BLaER1 (cell line): ENCODE measurements around the gene ENTHD1.
"Not testable (repeated sequence)": the region's sequence is repeated elsewhere in the genome, so short reads cannot be mapped to it uniquely, and the experiment has no call there.

ENCODE experiments used
- H3K27ac ChIP-seq: shearing (Covaris generic); formaldehyde crosslinking; 2 replicates; pipeline ENCODE4 v1.8.1; 2022
- H3K27me3 ChIP-seq: shearing (Covaris generic); formaldehyde crosslinking; 2 replicates; pipeline ENCODE4 v1.8.1; 2022
- H3K36me3 ChIP-seq: shearing (Covaris generic); formaldehyde crosslinking; 2 replicates; pipeline ENCODE4 v1.8.1; 2022
- H3K4me1 ChIP-seq: shearing (Covaris generic); formaldehyde crosslinking; 2 replicates; pipeline ENCODE4 v1.8.1; 2022
- H3K4me2 ChIP-seq: shearing (Covaris generic); formaldehyde crosslinking; 2 replicates; pipeline ENCODE4 v1.8.1; 2022
- H3K4me3 ChIP-seq: shearing (Covaris generic); formaldehyde crosslinking; 2 replicates; pipeline ENCODE4 v1.8.1; 2022
- H3K9ac ChIP-seq: shearing (Covaris generic); formaldehyde crosslinking; 2 replicates; pipeline ENCODE4 v1.8.1; 2022
- H3K9me3 ChIP-seq: shearing (Covaris generic); formaldehyde crosslinking; 2 replicates; pipeline ENCODE4 v1.8.1; 2022
- H4K20me1 ChIP-seq: shearing (Covaris generic); formaldehyde crosslinking; 2 replicates; pipeline ENCODE4 v1.8.1; 2022
- Cebpa-rat ChIP-seq: shearing (Covaris generic); IDR thresholded peaks from 2 replicates; pipeline ENCODE4 v1.8.1; 2022

ENTHD1 gene

DNA sequence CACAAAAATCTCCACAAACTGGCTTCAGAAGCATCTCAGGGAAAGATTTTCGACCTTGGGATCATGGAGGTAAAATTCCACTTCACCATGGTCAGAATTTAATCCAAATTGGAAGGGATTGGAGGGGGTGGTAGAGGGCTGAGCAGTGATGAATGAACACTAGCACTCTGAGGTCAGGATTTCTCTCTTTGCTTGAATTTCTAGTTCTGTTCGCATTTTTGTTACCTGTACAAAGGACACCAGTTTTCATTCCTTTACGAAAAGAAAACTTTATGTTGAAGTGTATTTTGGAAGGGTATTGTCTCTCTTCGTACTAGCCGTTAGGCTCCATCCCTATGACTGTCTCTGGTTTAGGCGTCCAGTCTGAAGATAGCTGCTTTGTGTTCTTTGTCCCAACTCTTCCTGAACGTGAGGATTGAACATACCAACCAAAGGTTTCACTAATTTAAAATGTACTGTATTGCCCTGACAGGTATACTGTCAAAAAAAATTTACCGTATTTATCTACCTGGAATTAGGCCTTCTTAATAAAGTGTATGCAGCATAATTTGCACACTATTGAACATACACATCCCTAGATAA, 8.1 kb upstream of the ENTHD1 start:
- no peak for TF ChIP-seq Cebpa-rat
- Histone ChIP-seq H3K9me3 (no peaks in the 10 kb centered on the region), H3K9ac (no peak overlapping the region), H3K4me2 (peak overlapping the region; percentile 69), H4K20me1 (no peaks in the 10 kb centered on the region), H3K36me3 (no peaks in the 10 kb centered on the region), H3K4me1 (peaks cover 43% of the 10 kb centered on the region), H3K4me3 (no peak overlapping the region), H3K27ac (no peak overlapping the region), H3K27me3 (no peaks in the 10 kb centered on the region)

DNA sequence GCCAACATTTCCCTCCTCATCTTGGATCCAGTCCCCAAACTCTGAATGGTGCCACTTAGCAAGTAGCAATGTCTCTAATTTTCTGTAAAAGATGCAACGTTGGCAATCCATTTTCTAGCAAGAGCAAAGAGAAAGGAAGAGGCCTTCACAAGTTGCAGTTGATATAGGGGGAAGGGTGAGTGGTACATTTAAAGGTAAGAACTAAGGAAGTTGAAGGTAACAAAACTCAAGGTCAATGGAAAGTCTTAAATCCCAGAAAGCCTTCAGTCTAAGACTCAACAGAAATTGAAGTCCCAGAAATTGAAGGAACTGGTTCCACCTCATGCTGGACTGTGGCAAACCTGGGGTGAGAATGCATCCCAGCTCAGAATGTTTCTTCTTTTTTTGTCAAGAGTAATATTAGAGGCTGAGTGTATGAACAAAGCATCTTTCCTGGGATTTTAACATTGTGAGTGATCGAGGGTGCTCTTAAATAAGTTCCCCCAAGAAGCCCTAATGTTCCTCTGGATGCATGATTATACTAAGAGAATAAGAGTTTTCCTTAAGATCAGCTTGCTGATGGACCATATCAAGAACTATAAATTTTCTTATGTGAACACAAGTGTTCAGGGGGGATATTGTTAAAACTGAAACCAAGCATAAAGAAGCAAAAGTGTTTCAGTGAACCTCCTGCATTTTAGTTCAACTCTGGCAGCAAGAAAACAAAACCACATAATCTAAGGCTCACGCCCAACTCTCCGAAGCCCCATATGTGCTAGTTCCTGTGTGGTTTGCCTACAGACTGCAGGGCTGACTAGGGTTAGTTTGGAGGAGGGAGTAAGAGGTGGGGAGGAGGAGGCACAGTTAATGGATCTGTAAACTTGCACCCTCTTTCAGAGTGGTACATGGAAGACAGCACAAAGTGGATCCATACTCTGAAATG, 7.0 kb upstream of the ENTHD1 start, which contains the start of gene GRAP2:
Gene GRAP2 (plus strand): TSS at position 779 of the 922 bp plus-strand sequence. CDS start 46,023 bp downstream, outside the sequence.
- no peak within 1 kb of the TSS; the same call in 1 of the 2 replicates for H3K9ac ChIP-seq
- H3K4me3 ChIP-seq = no peak within 1 kb of the TSS
- H3K4me2 ChIP-seq = peak within 1 kb of the TSS; percentile 69
- no peaks in the 10 kb centered on the region for H4K20me1 ChIP-seq
- H3K4me1 ChIP-seq = peaks cover 43% of the 10 kb centered on the region
- peak within 1 kb of the TSS; percentile 6; the same call in 1 of the 2 replicates for H3K27ac ChIP-seq
- H3K27me3 ChIP-seq = no peaks in the 10 kb centered on the region
- H3K9me3 ChIP-seq = no peaks in the 10 kb centered on the region
- no peak for TF ChIP-seq Cebpa-rat
- no peaks in the 10 kb centered on the region for H3K36me3 ChIP-seq

DNA sequence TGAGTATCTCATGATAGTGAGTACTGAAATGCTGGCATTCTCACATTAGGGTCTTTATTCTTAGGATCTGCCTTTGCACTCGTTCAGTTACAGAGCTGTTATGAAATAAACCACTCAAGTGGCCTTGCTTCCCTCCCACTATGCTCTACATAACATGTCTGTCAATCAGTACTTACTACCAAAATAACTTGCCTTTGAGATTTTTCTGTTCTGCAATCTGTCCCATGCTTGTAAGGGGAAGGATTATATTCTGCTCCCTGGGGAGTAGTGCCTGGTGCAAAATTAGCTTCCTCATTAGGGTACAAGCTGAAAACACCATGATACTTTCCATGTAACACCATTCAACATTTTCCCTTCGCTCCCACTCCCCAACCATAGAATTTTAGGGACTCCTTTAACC, 5.4 kb upstream of the ENTHD1 start:
- H3K27ac ChIP-seq = peak overlapping the region; percentile 51; the same call in 1 of the 2 replicates
- no peaks in the 10 kb centered on the region for H3K36me3 ChIP-seq
- H3K4me2 ChIP-seq = peak overlapping the region; percentile 69
- TF ChIP-seq Cebpa-rat = no peak
- H3K4me3 ChIP-seq = no peak overlapping the region; the same call in 1 of the 2 replicates
- no peaks in the 10 kb centered on the region for H3K9me3 ChIP-seq
- H3K27me3 ChIP-seq = no peaks in the 10 kb centered on the region
- H3K9ac ChIP-seq = no peak overlapping the region
- peaks cover 43% of the 10 kb centered on the region for H3K4me1 ChIP-seq
- H4K20me1 ChIP-seq = no peaks in the 10 kb centered on the region

DNA sequence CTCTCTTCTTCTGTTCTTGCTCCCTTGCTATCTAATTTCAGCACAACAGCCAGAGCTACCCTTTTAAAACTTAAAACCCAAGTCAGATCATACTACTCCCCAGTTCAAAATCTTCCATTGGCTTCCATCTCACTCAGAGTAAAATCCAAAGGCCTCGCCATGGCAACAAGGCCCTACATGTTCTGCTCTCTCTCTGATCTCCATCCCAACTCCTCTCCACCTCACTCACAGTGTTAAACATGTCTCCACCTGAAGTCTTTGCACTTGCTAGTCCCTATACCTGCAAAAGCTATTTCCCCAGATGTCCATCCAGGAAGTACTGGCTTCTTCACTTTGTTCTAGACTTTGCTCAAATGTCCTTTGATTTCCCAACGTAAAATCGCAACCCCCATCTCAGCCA, 4.3 kb upstream of the ENTHD1 start:
- Histone ChIP-seq H3K36me3 (no peaks in the 10 kb centered on the region), H3K9me3 (no peaks in the 10 kb centered on the region), H3K27me3 (no peaks in the 10 kb centered on the region), H3K9ac (no peak overlapping the region), H3K4me1 (peaks cover 43% of the 10 kb centered on the region), H4K20me1 (no peaks in the 10 kb centered on the region), H3K4me3 (no peak overlapping the region), H3K27ac (no peak overlapping the region), H3K4me2 (peak overlapping the region; percentile 69)
- TF ChIP-seq Cebpa-rat = no peak

DNA sequence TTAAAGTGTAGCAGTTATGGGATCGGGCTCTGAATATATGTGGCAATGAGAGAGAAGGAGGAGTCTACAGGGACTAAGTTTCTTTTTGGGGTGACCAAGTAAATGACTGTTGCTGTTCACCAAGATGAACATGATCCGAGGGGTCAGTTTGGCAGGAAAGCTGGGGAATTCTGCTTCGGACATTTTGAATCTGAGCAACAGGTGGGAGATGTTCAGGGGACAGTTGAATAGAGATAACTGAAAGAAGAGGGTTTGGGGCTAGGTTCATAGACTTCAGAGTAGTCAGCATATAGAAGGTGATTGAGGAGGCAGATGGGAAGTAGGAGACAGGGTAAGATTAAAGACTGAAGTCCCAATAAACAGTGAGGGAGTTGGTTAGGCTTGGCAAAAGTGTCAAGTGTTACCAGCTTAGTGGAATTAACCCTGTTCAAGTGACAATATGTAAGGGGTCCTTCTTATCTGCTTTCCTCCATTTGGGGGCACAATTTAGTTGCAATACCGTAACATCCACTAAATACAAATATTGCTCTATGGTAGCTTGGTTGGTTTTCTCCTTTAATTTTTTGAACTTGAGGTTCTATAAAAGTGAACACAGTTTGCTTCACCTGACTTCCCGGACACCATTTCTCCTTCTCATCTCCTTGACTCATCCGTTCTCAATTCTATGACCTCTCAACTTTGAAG, 2.9 kb upstream of the ENTHD1 start:
- Histone ChIP-seq H4K20me1 (no peaks in the 10 kb centered on the region), H3K4me1 (peaks cover 46% of the 10 kb centered on the region), H3K4me3 (no peak overlapping the region), H3K36me3 (no peaks in the 10 kb centered on the region), H3K27me3 (no peaks in the 10 kb centered on the region), H3K4me2 (no peak overlapping the region), H3K9ac (no peak overlapping the region), H3K9me3 (no peaks in the 10 kb centered on the region), H3K27ac (no peak overlapping the region)
- TF ChIP-seq Cebpa-rat = no peak

DNA sequence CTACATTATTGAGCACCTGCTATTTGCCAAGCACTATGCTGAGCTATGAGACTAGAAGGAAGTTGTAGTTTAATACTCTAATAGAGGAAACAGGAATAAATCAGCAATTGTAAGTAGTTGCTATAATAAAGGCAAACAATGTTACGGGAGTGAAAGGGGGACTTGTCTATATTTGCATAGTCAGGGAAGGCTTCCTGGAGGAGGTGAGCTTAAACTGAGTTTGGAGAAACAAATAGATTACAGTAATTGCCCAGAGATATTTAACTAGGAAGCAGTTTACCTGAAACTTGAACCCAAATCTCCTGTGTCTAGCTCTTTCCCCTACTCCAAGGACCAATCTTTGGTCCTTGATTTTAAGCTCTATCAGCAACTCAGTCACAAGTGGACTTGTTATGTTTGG, 2.1 kb upstream of the ENTHD1 start:
- H3K4me2 ChIP-seq = no peak overlapping the region
- peaks cover 38% of the 10 kb centered on the region for H3K4me1 ChIP-seq
- no peaks in the 10 kb centered on the region for H4K20me1 ChIP-seq
- H3K27me3 ChIP-seq = no peaks in the 10 kb centered on the region
- no peaks in the 10 kb centered on the region for H3K36me3 ChIP-seq
- TF ChIP-seq Cebpa-rat = no peak
- H3K4me3 ChIP-seq = no peak overlapping the region
- H3K9ac ChIP-seq = no peak overlapping the region
- H3K9me3 ChIP-seq = no peaks in the 10 kb centered on the region
- H3K27ac ChIP-seq = no peak overlapping the region

DNA sequence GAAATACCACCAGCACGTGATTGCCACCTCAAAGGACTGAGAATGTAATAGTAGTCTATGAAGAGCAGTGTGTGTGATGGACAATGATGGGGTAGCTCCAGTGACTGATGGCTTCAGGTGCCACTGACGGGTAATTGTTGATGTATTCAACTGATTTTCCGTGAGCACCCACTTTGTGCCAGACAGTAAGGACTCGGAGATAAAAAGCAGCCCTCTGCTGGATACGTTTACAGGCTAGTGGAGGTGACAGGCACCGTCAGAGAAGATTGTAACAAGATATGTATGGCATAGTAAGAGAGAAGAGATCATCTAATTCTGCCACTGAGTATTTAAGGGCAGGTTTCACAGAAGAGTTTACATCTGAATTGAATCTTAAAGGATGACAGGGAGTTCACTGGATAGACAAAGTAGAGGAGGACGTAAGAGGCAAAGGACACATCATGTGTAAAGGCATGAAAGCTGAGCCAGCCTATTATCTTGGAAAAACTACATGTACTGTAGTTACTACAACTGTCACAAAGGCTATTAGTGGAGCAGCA, 1.1 kb upstream of the ENTHD1 start:
- no peaks in the 10 kb centered on the region for H4K20me1 ChIP-seq
- H3K27me3 ChIP-seq = no peaks in the 10 kb centered on the region
- peaks cover 27% of the 10 kb centered on the region for H3K4me1 ChIP-seq
- TF ChIP-seq Cebpa-rat = no peak
- H3K27ac ChIP-seq = no peak overlapping the region
- H3K4me3 ChIP-seq = no peak overlapping the region
- no peak overlapping the region for H3K9ac ChIP-seq
- H3K36me3 ChIP-seq = no peaks in the 10 kb centered on the region
- H3K4me2 ChIP-seq = no peak overlapping the region
- no peaks in the 10 kb centered on the region for H3K9me3 ChIP-seq

DNA sequence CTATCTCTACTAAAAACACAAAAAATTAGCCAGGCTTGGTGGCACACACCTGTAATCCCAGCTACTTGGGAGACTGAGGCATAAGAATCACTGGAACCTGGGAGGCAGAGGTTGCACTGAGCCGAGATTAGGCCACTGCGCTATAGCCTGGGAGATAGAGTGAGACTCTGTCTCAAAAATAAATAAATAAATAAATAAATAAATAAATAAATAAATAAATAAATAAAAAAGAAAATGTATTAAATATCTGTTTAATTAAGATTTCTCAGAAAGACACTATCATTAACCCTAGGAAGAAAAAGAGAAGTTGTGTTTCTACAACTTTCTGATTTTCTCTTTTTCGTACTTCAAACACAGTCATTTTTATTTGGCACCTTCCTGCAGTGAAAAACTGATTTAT, 3.6 kb downstream of the ENTHD1 start:
- not testable (repeated sequence) for H3K9me3 ChIP-seq, H3K27ac ChIP-seq, H3K4me1 ChIP-seq, H3K27me3 ChIP-seq, H3K4me3 ChIP-seq, H4K20me1 ChIP-seq, H3K4me2 ChIP-seq, H3K36me3 ChIP-seq, H3K9ac ChIP-seq

DNA sequence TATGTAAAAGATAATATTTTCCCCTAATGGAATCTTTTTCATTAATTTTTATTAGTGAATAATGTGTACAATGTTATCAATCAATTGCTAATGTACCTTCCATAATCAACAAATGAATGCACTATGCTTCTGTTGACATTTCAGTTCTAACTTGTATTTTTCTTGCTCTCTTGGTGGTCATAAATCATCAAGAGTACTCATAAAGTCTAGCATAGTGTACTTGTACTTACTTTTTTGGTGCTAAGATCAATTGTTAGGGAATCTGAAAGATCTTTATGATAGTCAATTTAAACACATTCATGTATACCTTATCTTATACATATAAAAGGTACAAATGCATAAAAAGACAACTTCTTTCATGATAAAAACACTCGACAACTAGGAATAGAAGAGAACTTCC, 10.5 kb downstream of the ENTHD1 start:
- Histone ChIP-seq H3K27me3 (no peaks in the 10 kb centered on the region), H4K20me1 (no peaks in the 10 kb centered on the region)
- no peak for TF ChIP-seq Cebpa-rat

More for the DNA sequence above, 10.5 kb downstream of the ENTHD1 start:
- Histone ChIP-seq H3K9me3 (0 out of 2 replicates have a peak, but pooled peaks cover 3% of the 10 kb centered on the region), H3K4me1 (no peaks in the 10 kb centered on the region), H3K4me2 (no peak overlapping the region), H3K36me3 (no peaks in the 10 kb centered on the region), H3K27ac (no peak overlapping the region), H3K4me3 (no peak overlapping the region), H3K9ac (no peak overlapping the region)
